Endothelial cell of coronary artery (primary cell): Measurements from ENCODE around the gene GAGE13. TPM values are rescaled to one million over a fixed set of nuclear protein-coding genes. Genes with fewer than 3 reads are reported as not detected.

ENCODE experiments used
- total RNA-seq: library from RNA; depleted of rRNA; stranded (reverse); fragments of >200 nt; gene quantifications from 2 replicates; pipeline ENCODE4 v1.2.3, GENCODE V29; 2014

The GAGE13 gene, protein sequence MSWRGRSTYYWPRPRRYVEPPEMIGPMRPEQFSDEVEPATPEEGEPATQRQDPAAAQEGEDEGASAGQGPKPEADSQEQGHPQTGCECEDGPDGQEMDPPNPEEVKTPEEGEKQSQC
- total RNA-seq: not detected in 2 replicates

DNA sequence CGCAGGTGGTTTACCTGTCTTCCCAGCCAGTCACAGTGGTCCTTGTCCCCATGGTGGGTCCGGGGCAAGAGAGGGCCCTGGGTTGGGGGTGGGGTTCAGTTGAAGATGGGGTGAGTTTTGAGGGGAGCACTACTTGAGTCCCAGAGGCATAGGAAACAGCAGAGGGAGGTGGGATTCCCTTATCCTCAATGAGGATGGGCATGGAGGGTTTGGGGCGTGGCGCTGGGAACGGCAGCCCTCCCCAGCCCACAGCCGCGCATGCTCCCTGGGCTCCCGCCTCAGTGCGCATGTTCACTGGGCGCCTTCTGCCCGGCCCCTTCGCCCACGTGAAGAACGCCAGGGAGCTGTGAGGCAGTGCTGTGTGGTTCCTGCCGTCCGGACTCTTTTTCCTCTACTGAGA, at the start of gene GAGE13:
TSS of gene GAGE13 (plus strand) at position 301 of the 400 bp plus-strand sequence. CDS start 1,156 bp downstream, outside the sequence.

DNA sequence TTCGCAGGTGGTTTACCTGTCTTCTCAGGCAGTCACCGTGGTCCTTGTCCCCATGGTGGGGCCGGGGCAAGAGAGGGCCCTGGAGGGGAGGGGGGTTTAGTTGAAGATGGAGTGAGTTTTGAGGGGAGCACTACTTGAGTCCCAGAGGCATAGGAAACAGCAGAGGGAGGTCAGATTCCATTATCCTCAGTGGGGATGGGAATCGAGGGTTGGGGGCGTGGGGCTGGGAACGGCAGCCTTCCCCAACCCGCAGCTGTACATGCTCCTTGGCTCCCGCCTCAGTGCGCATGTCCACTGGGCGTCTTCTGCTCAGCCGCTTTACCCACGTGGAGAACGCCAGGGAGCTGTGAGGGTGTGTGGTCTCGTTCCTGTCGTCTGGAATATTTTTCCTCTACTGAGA, 28.0 kb upstream of the GAGE13 start, which contains the start of gene GAGE10:
TSS of gene GAGE10 (plus strand) at position 301 of the 400 bp plus-strand sequence. CDS start 1,214 bp downstream, outside the sequence.

DNA sequence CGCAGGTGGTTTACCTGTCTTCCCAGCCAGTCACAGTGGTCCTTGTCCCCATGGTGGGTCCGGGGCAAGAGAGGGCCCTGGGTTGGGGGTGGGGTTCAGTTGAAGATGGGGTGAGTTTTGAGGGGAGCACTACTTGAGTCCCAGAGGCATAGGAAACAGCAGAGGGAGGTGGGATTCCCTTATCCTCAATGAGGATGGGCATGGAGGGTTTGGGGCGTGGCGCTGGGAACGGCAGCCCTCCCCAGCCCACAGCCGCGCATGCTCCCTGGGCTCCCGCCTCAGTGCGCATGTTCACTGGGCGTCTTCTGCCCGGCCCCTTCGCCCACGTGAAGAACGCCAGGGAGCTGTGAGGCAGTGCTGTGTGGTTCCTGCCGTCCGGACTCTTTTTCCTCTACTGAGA, 9.6 kb upstream of the GAGE13 start, which contains the start of gene GAGE12J:
TSS of gene GAGE12J (plus strand) at position 301 of the 400 bp plus-strand sequence. CDS start 1,157 bp downstream, outside the sequence.

Other genes starting within 250 kb of the GAGE13 start
- 22.9 and 25.8 TPM in 2 replicates for gene GPKOW, start 207.8 kb upstream of the GAGE13 start, total RNA-seq
- gene MAGIX, start 168.8 kb upstream of the GAGE13 start, total RNA-seq: 0.27 and 1.0 TPM in 2 replicates
- gene PLP2, start 159.7 kb upstream of the GAGE13 start, total RNA-seq: 19.7 and 22.5 TPM in 2 replicates
- 3.4 and 6.5 TPM in 2 replicates for gene PRICKLE3, start 145.2 kb upstream of the GAGE13 start, total RNA-seq
- 0.09 and 0.28 TPM in 2 replicates for gene SYP, start 131.4 kb upstream of the GAGE13 start, total RNA-seq
- gene CACNA1F, start 98.2 kb upstream of the GAGE13 start, total RNA-seq: under 0.01 TPM in 1 of 2 replicates, not detected in the other
- gene CCDC22, start 96.1 kb upstream of the GAGE13 start, total RNA-seq: 8.9 and 9.6 TPM in 2 replicates
- not detected in 2 replicates for gene FOXP3, start 66.9 kb upstream of the GAGE13 start, total RNA-seq
- gene PPP1R3F, start 61.8 kb upstream of the GAGE13 start, total RNA-seq: 1.5 and 8.1 TPM in 2 replicates
- gene GAGE10, start 27.9 kb upstream of the GAGE13 start, total RNA-seq: not detected in 2 replicates
- gene GAGE12J, start 9.5 kb upstream of the GAGE13 start, total RNA-seq: not detected in 2 replicates
- gene GAGE12C, start 200.6 kb downstream of the GAGE13 start, total RNA-seq: not detected in 2 replicates
- not detected in 2 replicates for gene GAGE12D, start 210.2 kb downstream of the GAGE13 start, total RNA-seq
- gene GAGE12E, start 219.7 kb downstream of the GAGE13 start, total RNA-seq: not detected in 2 replicates
- not detected in 2 replicates for gene GAGE12F, start 229.3 kb downstream of the GAGE13 start, total RNA-seq
- gene GAGE12G, start 238.8 kb downstream of the GAGE13 start, total RNA-seq: not detected in 2 replicates
- gene GAGE12H, start 248.4 kb downstream of the GAGE13 start, total RNA-seq: not detected in 2 replicates